GM04504 (cell line): ENCODE results near the gene SLC34A3.

ENCODE experiments used
- DNase-seq: peaks from one replicate; pipeline ENCODE4 v3.0.0-alpha.2; 2012; ENCODE audit warnings: low read depth

The SLC34A3 gene

GRCh38 chr9:137230705-137231371, at the start of gene SLC34A3:
Gene SLC34A3, plus strand, starts transcription at chr9:137230901. Its CDS starts 802 bp downstream, at chr9:137231703.
- DNase-seq: no peak

DNA sequence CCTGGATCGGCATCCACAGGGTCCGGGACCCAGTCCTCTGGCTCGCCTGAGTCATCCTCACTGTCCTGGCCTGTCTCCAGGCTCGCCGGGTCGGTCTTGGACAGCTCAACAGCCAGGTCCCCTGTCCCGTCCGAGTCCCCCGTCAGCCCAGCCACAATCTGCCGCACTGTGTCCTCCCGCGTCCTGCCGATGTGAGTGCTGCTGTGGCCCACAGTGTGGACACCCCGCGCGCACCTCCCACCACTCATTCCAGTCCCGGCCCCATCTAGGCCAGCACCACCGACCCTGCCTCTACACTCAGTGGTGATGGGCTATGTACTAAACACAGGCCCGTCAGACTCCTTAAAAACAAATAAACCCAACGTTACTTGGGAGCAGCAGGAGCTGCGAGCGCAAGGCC, 49.0 kb upstream of the SLC34A3 start:
- no peak for DNase-seq

GRCh38 chr9:137182836-137183235, 47.9 kb upstream of the SLC34A3 start:
- no peak for DNase-seq

DNA sequence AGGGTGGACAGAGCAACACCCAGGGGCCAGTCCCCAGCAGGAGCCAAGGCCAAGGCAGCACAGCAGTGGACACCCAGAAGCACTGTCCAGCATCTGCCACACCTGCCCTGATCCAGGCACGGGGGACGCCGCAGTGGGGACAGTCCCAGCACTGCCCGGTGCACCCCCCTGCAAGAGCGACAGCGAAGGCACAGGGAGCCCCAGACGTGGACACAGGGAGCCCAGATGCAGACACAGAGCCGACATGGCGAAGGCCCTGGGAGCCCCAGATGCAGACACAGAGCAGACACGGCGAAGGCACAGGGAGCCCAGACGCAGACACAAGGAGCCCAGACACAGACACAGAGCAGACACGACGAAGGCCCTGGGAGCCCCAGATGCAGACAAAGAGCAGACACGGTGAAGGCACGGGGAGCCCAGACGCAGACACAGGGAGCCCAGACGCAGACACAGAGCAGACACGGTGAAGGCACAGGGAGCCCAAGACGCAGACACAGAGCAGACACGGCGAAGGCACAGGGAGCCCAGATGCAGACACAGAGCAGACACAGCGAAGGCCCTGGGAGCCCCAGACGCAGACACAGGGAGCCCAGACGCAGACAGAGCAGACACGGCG, 46.6 kb upstream of the SLC34A3 start:
- DNase-seq: no peak

- DNase-seq: no peak
Observed at GRCh38 chr9:137184881-137185660, 45.6 kb upstream of the SLC34A3 start.

- no peak for DNase-seq
Observed at GRCh38 chr9:137185921-137186320, 44.8 kb upstream of the SLC34A3 start.

DNA sequence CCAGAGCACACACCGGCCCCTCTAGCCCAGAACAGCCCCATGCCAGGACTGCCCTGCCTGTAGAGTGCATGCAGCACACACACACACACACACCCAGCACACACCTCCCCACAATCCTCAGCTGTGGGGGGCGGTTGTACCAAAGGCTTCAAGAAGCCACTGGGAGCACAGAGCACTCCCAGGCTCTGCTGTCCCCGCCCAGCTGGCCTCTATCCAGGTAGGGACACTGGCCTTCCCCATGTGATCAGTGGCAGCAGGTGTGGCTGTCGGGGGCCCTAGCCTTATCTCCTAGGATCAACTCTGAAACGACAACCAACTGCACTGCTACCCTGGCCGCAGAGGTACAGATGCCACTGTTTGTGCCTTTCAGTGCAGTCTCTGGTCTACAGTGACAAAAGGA, 44.3 kb upstream of the SLC34A3 start:
- no peak for DNase-seq

- DNase-seq: no peak
Observed at GRCh38 chr9:137187386-137187785, 43.3 kb upstream of the SLC34A3 start.

GRCh38 chr9:137188086-137188489, 42.6 kb upstream of the SLC34A3 start:
- no peak for DNase-seq

GRCh38 chr9:137188490-137189296, 42.0 kb upstream of the SLC34A3 start, which contains the start of the genes ANAPC2 and SSNA1:
Gene ANAPC2, minus strand, starts transcription at chr9:137188560. Its CDS starts 28 bp downstream, at chr9:137188532.
Gene SSNA1, plus strand, starts transcription at chr9:137188676. Its CDS starts 51 bp downstream, at chr9:137188727.
- DNase-seq: peak; percentile 82

- no peak for DNase-seq
Observed at GRCh38 chr9:137189297-137190295, 41.1 kb upstream of the SLC34A3 start.

GRCh38 chr9:137190315-137190856, 40.3 kb upstream of the SLC34A3 start:
- DNase-seq: no peak

GRCh38 chr9:137191245-137191644, 39.5 kb upstream of the SLC34A3 start:
- no peak for DNase-seq

DNA sequence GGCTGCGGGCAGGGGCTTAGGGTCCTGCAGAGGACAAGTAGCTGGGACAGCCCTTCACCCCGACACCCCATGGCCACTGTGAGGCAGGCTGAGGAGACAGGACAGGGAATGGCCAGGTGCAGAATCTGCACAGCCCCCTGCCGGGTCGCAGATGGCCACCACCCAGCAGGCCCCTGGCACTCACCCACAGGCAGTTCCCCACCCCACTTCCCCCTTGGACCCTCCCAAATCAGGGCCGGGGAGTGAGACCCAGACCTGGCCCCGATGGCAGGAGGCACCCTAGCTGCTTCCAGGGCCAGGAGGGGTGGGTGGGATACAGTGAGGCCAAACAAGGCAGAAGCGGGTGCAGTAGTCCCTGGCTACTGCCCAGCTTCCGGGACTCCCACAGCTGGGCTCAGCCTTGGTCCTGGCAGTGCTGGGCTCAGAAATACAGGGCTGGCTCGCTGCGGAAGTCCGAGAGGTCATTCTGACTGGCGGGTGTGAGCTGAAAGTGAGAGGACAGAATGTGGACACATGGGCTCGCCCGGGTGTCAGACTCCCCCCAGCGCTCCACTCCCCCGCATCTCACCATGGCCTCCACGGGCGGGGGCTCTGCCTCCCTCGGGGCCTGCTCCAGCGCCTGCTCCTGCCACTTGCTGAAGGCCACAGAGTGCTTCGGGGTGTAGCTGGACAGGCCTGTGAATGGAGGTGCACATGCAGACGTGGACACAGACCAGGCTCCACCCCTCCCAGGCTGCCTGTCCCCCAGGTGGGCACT, 38.8 kb upstream of the SLC34A3 start:
- DNase-seq: no peak

GRCh38 chr9:137192448-137192780, 38.3 kb upstream of the SLC34A3 start:
- DNase-seq: no peak

GRCh38 chr9:137192859-137193258, 37.8 kb upstream of the SLC34A3 start:
- DNase-seq: no peak

GRCh38 chr9:137193771-137194170, 36.9 kb upstream of the SLC34A3 start:
- no peak for DNase-seq

GRCh38 chr9:137194388-137194787, 36.3 kb upstream of the SLC34A3 start:
- no peak for DNase-seq

DNA sequence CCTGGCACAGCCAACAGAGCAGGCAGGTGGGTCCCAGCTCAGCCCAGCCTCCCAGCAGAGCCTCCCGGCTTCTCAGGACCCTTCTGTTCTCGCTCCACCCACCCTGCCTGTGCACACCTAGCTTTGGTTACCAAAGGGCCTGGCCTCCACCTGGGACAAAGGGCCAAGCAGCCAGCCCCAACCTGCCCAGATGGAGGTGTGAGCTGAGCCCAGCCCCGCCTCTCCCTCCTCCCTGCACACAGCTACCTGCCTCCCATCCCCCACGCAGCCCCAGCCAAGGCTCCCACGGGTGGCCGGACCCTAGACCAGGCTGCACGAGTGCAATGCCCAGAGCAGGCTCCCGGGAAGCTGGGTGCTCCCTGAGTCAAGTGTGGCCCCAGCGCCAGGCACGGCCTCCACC, 35.8 kb upstream of the SLC34A3 start:
- no peak for DNase-seq
